Esophagus squamous epithelium (tissue), 5 donors: ENCODE data around the gene SHISAL1. TPM values are rescaled to one million over a fixed set of nuclear protein-coding genes. Genes with fewer than 3 reads are reported as not detected.

Source experiments
- DNase-seq: peaks from one replicate; lab custom pipeline; 2025; lab: John Stamatoyannopoulos, UW
- H3K27ac ChIP-seq, 4 donors: fragments of 200-600 bp; sonication (generic); one replicate each; pipeline ENCODE4 v1.5.1; 2016 to 2019; ENCODE audit warnings: mild to moderate bottlenecking in 1 of 4
- H3K27me3 ChIP-seq, 4 donors: fragments of 200-600 bp; sonication (generic); 1 replicate in 3 of 4; 2 replicates in 1 of 4; pipeline versions ENCODE4 v1.5.1 to v1.6.0; 2017 to 2021; ENCODE audit warnings: antibody characterized with exemption in 1 of 4
- H3K36me3 ChIP-seq, 3 donors: fragments of 200-600 bp; sonication (generic); one replicate each; pipeline ENCODE4 v1.5.1; 2016 to 2019
- H3K4me1 ChIP-seq, 3 donors: fragments of 200-600 bp; sonication (generic); one replicate each; pipeline ENCODE4 v1.5.1; 2017 to 2019
- H3K4me3 ChIP-seq, 4 donors: fragments of 200-600 bp; sonication (generic); 1 replicate in 3 of 4; 2 replicates in 1 of 4; pipeline ENCODE4 v1.5.1; 2016 to 2019; ENCODE audit warnings: mild to moderate bottlenecking in 2 of 4, moderate library complexity in 1 of 4
- H3K9me3 ChIP-seq, 3 donors: fragments of 200-600 bp; sonication (generic); one replicate each; pipeline ENCODE4 v1.5.1; 2016 to 2019
- POLR2A ChIP-seq, 4 donors: fragments of 450-650 bp; IDR thresholded peaks; one replicate each; pipeline ENCODE4 v1.6.1; 2017; ENCODE audit warnings: antibody characterized with exemption in 4 of 4, mild to moderate bottlenecking in 4 of 4, moderate library complexity in 3 of 4
- WGBS, 2 donors: methylation state at CpG; one replicate each; pipeline ENCODE4 v1.1.5; 2018; 5-methylcytosine and 5-hydroxymethylcytosine counted together
- intact Hi-C: fragments of 100-400 bp; cut with DNase I; formaldehyde crosslinking; loops from one replicate; pipeline ENCODE4 v1.15.0; 2022
- total RNA-seq, 4 donors: library from RNA; depleted of rRNA; stranded (reverse); fragments of >200 nt; gene quantifications; one replicate each; pipeline ENCODE4 v1.1.0, GENCODE V29; 2016
- TF ChIP-seq, protein P1 (sequence below), 6 experiments: fragments of 450-650 bp in 4 of 6; fragments of 200-600 bp in 2 of 6; sonication (generic) in 2 of 6; IDR thresholded peaks; one replicate each; pipeline ENCODE4 v1.5.1; 2016 to 2019; ENCODE audit warnings: antibody characterized with exemption in 6 of 6, mild to moderate bottlenecking in 4 of 6, moderate library complexity in 4 of 6
- donor health status: DM: yes; HTN: yes; CAD: no.

Gene SHISAL1
- total RNA-seq, 4 donors from 2014 or later, result 0.08 to 1.3 (median 0.31) TPM

DNA sequence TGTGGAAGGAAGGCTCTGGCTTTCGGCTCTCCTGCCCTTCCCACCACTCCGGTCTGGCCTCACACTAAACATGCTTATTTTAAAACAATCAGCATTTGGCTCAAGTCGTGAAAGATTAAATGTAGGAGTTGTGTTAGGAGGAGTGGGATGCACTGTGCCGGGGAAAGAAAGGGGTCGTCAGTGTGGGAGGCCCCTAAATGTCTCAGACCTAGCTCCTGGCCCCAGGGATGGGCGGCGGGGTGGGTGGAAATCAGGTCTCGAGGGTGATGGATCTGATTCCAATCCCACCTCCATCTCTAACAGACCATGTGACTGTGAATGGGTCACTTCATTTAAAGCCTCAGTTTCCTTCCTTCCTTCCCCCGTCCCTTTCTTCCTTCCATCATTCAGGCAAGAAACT, 6.9 kb upstream of the SHISAL1 start:
- H3K9me3 ChIP-seq, result no peaks in the 10 kb centered on the region
- intact Hi-C loops, result no loop called here
- WGBS, 2 donors, result 69 to 76% methylated on average over 8 to 9 of the region's 9 CpGs
- TF ChIP-seq POLR2A (IDR thresholded peaks at IDR 0.05), result no peak
- TF ChIP-seq, protein P1, sequence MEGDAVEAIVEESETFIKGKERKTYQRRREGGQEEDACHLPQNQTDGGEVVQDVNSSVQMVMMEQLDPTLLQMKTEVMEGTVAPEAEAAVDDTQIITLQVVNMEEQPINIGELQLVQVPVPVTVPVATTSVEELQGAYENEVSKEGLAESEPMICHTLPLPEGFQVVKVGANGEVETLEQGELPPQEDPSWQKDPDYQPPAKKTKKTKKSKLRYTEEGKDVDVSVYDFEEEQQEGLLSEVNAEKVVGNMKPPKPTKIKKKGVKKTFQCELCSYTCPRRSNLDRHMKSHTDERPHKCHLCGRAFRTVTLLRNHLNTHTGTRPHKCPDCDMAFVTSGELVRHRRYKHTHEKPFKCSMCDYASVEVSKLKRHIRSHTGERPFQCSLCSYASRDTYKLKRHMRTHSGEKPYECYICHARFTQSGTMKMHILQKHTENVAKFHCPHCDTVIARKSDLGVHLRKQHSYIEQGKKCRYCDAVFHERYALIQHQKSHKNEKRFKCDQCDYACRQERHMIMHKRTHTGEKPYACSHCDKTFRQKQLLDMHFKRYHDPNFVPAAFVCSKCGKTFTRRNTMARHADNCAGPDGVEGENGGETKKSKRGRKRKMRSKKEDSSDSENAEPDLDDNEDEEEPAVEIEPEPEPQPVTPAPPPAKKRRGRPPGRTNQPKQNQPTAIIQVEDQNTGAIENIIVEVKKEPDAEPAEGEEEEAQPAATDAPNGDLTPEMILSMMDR (IDR thresholded peaks at IDR 0.05), result no peak
- H3K27ac ChIP-seq, result no peak overlapping the region
- H3K4me3 ChIP-seq, result no peak overlapping the region
- no peak for DNase-seq
- peaks cover 0 to 95% (median 0%) of the 10 kb centered on the region in 4 donors for H3K27me3 ChIP-seq
- no peaks in the 10 kb centered on the region for H3K36me3 ChIP-seq
- H3K4me1 ChIP-seq, result peaks cover 0 to 11% (median 4%) of the 10 kb centered on the region in 3 donors

DNA sequence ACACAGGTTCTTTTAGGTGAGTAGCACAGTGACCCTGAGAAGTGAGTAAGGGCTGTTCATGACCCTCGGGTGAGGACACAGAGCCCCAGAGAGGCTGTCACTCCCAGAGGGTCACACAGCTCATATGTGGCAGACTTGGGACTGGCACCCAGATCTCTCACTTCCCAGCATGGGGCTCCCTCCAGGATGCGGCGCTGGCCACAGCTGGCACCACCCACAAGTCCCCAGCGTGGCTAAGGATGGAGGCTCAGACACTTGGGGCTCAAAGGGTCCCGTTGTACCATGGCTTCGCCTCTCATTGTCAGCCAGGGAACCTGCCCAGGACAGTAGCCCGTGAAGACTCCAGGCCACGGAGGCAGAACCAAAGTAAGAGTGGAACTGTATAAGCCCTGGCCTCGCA, 6.0 kb upstream of the SHISAL1 start:
- peaks cover 0 to 95% (median 0%) of the 10 kb centered on the region in 4 donors for H3K27me3 ChIP-seq
- TF ChIP-seq, protein P1 (IDR thresholded peaks at IDR 0.05), result no peak
- no peak for TF ChIP-seq POLR2A (IDR thresholded peaks at IDR 0.05)
- H3K4me3 ChIP-seq, result no peak overlapping the region
- 92% methylated on average over 2 of the region's 9 CpGs; no CpG with 5 or more reads in 1 of the 2 donors for WGBS, 2 donors
- no peaks in the 10 kb centered on the region for H3K9me3 ChIP-seq
- no peak for DNase-seq
- intact Hi-C loops, result no loop called here
- peaks cover 0 to 11% (median 4%) of the 10 kb centered on the region in 3 donors for H3K4me1 ChIP-seq
- no peaks in the 10 kb centered on the region for H3K36me3 ChIP-seq
- no peak overlapping the region for H3K27ac ChIP-seq

DNA sequence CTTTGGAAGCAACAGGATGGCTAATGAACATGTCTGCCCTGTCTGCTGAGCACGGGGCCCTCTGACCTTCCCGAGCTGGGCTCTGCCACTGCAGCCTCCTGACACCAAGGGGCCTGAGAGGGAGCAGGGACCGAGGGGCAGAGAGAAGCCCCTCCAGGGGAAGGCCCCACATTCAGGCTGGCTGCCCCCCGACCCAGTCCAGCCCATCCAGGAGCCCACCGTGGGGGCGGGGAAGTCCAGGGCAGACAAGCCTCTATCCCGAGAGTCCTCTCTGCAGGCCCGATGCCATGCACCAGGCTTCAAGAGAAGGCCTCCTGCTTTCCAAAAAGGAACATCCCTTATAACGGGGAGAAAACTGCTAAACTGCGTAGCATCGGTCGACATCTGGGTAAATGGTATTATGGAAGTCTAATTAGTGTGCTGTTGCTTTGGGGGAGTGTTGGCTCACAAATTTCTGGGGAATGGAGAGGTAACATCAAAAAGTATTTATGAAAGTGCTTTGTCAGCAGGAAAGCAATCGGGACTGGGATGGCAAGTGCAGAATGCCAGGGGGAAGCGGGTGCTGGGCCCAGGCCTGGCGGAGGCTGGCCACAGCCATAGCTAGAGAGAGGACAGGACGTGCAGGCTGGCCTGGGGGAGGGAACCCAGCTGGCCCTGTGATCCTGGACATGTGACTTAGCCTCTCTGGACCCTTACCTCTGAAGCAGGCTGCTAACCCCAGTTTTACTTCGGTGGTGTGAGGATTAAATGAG, 5.3 kb upstream of the SHISAL1 start:
- Histone ChIP-seq H3K4me3 (no peak overlapping the region), H3K4me1 (peaks cover 0 to 11% (median 4%) of the 10 kb centered on the region in 3 donors)
- intact Hi-C loops, result no loop called here

DNA sequence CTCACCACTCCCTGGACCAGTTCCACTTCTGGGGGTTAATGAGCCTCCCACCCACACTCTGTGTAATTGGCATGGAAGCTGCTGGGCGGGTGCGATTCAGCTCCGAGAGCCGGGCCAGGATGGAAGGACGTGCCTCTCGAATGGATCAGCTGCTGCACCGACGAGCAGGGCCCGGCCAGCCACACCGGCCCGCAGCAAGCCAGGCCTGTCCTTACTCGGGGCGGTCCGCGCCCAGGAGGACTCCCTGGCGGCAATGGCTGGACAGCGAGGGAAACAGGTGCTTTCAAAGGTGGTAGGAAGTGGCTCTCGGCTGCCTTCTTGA, 4.3 kb upstream of the SHISAL1 start:
- intact Hi-C loops, result no loop called here
- no peaks in the 10 kb centered on the region for H3K36me3 ChIP-seq
- no peak for TF ChIP-seq POLR2A (IDR thresholded peaks at IDR 0.05)
- TF ChIP-seq, protein P1 (IDR thresholded peaks at IDR 0.05), result no peak
- H3K27ac ChIP-seq, result peak overlapping the region in 1 of 4 donors; percentile 9
- H3K4me3 ChIP-seq, result no peak overlapping the region
- H3K27me3 ChIP-seq, result peaks cover 0 to 96% (median 0%) of the 10 kb centered on the region in 4 donors
- DNase-seq, result no peak
- no peaks in the 10 kb centered on the region for H3K9me3 ChIP-seq
- H3K4me1 ChIP-seq, result peaks cover 0 to 18% (median 12%) of the 10 kb centered on the region in 3 donors
- WGBS, 2 donors, result no CpG with 5 or more reads among the region's 18 CpGs

More for the DNA sequence above, 5.3 kb upstream of the SHISAL1 start:
- DNase-seq, result no peak
- H3K27me3 ChIP-seq, result peaks cover 0 to 96% (median 0%) of the 10 kb centered on the region in 4 donors
- H3K36me3 ChIP-seq, result no peaks in the 10 kb centered on the region
- no peak overlapping the region for H3K27ac ChIP-seq
- 80 to 82% methylated on average over 8 to 10 of the region's 17 CpGs for WGBS, 2 donors
- H3K9me3 ChIP-seq, result no peaks in the 10 kb centered on the region
- TF ChIP-seq POLR2A (IDR thresholded peaks at IDR 0.05), result no peak
- TF ChIP-seq, protein P1 (IDR thresholded peaks at IDR 0.05), result no peak

DNA sequence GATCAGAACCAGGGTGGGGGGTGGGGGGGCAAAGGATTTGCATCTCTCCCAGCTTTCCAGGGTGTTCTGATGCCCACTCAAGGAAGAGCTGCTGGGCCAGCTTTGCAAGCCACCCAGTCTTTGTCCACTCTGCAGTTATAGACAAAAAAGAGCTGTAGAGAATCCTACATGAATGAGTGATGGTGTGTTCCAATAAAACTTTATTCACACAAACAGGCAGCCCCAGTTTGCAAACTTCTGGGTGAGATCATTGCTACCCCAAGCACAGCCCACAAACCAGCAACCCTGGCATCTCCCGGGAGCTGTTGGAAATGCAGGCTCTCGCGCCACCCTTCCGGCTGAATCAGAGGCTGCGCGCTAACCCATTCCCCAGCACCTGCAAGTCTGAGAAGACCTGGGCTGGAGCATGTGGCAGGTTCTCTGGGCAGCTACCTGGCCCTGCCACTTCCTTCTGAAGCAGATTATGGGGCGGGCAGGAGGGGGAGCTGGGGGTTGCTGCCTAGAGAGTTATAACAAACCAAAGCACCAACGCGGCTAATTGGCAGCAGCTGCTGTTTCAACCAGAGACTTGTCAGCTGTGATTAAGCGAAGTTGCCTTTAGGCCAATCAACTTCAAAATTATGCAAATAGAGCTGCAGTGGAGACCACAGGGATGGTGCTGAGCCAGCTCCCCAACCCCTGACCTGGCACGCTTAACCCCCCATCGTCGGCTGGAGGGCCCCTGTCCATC, 3.8 kb upstream of the SHISAL1 start:
- H3K9me3 ChIP-seq, result no peaks in the 10 kb centered on the region
- WGBS, 2 donors, result 17 to 75% methylated on average over 2 to 4 of the region's 13 CpGs
- TF ChIP-seq, protein P1 (IDR thresholded peaks at IDR 0.05), result no peak
- no peak for TF ChIP-seq POLR2A (IDR thresholded peaks at IDR 0.05)
- DNase-seq, result no peak
- H3K27ac ChIP-seq, result peak overlapping the region in 1 of 4 donors; percentile 9
- intact Hi-C loops, result no loop called here
- peaks cover 0 to 24% (median 18%) of the 10 kb centered on the region in 3 donors for H3K4me1 ChIP-seq
- H3K36me3 ChIP-seq, result no peaks in the 10 kb centered on the region
- H3K4me3 ChIP-seq, result no peak overlapping the region
- H3K27me3 ChIP-seq, result peaks cover 0 to 96% (median 0%) of the 10 kb centered on the region in 4 donors
